Vagina (tissue), 2 donors: ENCODE measurements around the gene TAPBPL. TPM values are rescaled to one million over a fixed set of nuclear protein-coding genes. Genes with fewer than 3 reads are reported as not detected.
A peak's percentile ranks its signal among the peaks of the same experiment; 100 is the strongest.
"Not testable (repeated sequence)": the region's sequence is repeated elsewhere in the genome, so short reads cannot be mapped to it uniquely, and the experiment has no call there.

Experiments used
- DNase-seq, 2 donors: peaks; one replicate each; pipeline ENCODE4 v3.0.0-alpha.2; 2017; ENCODE audit errors: extremely low spot score in 2 of 2
- H3K27ac ChIP-seq: fragments of 200-600 bp; sonication (generic); one replicate; pipeline ENCODE4 v1.5.1; 2019
- H3K27me3 ChIP-seq: fragments of 200-600 bp; sonication (generic); one replicate; pipeline ENCODE4 v1.5.1; 2019
- H3K36me3 ChIP-seq, 2 donors: fragments of 200-600 bp; sonication (generic); one replicate each; pipeline ENCODE4 v1.5.1; 2017 to 2019
- H3K4me1 ChIP-seq: fragments of 200-600 bp; sonication (generic); one replicate; pipeline ENCODE4 v1.5.1; 2019
- H3K4me3 ChIP-seq, 2 donors: fragments of 200-600 bp; sonication (generic); 1 replicate in 1 of 2; 2 replicates in 1 of 2; pipeline ENCODE4 v1.5.1; 2016 to 2019
- H3K9me3 ChIP-seq: fragments of 200-600 bp; sonication (generic); one replicate; pipeline ENCODE4 v1.5.1; 2019
- CTCF ChIP-seq, 3 experiments: fragments of 450-650 bp in 2 of 3; fragments of 200-600 bp in 1 of 3; sonication (generic) in 1 of 3; IDR thresholded peaks; one replicate each; pipeline ENCODE4 v1.5.1; 2017 to 2019; ENCODE audit warnings: antibody characterized with exemption in 3 of 3, mild to moderate bottlenecking in 2 of 3, moderate library complexity in 2 of 3
- POLR2A ChIP-seq, 2 donors: fragments of 450-650 bp; IDR thresholded peaks; one replicate each; pipeline ENCODE4 v1.6.1; 2017; ENCODE audit warnings: antibody characterized with exemption in 2 of 2, mild to moderate bottlenecking in 2 of 2, moderate library complexity in 2 of 2
- POLR2AphosphoS5 ChIP-seq, 2 donors: sonication (generic); formaldehyde crosslinking; IDR thresholded peaks; one replicate each; pipeline ENCODE4 v1.9.0; 2017; ENCODE audit warnings: antibody characterized with exemption in 2 of 2, mild to moderate bottlenecking in 2 of 2, low read depth in 1 of 2; ENCODE audit not compliant: insufficient read depth in 1 of 2
- intact Hi-C: fragments of 100-400 bp; cut with DNase I; formaldehyde crosslinking; loops from one replicate; pipeline ENCODE4 v1.15.1; 2023
- total RNA-seq: library from RNA; depleted of rRNA; stranded (reverse); fragments of >200 nt; gene quantifications from one replicate; pipeline ENCODE4 v1.2.3, GENCODE V29; 2016

The TAPBPL gene
- total RNA-seq, 1 donor from 2014 or later, result 21.1 TPM

GRCh38 chr12:6463858-6464257 is 12.0 kb downstream of the TAPBPL start:
- H3K27ac ChIP-seq, result no peak overlapping the region
- intact Hi-C loops, result loop anchor here (5.0 kb wide), 2 partner anchors 37 to 132 kb away; no protein-coding TSS in a partner anchor
- no peaks in the 10 kb centered on the region for H3K27me3 ChIP-seq
- peaks cover 0 to 61% of the 10 kb centered on the region in 2 donors for H3K36me3 ChIP-seq
- DNase-seq, result no peak
- H3K4me3 ChIP-seq, result no peak overlapping the region
- TF ChIP-seq POLR2AphosphoS5 (IDR thresholded peaks at IDR 0.05; ENCODE audit: insufficient read depth in 1 of 2, low read depth in 1 of 2), result no peak
- TF ChIP-seq POLR2A (IDR thresholded peaks at IDR 0.05), result no peak
- no peak for TF ChIP-seq CTCF (IDR thresholded peaks at IDR 0.05)
- no peaks in the 10 kb centered on the region for H3K9me3 ChIP-seq
- peaks cover 33% of the 10 kb centered on the region for H3K4me1 ChIP-seq

GRCh38 chr12:6464531-6464930 is 12.7 kb downstream of the TAPBPL start:
- Histone ChIP-seq H3K4me1 (peaks cover 39% of the 10 kb centered on the region), H3K9me3 (no peaks in the 10 kb centered on the region), H3K36me3 (peaks cover 0 to 54% of the 10 kb centered on the region in 2 donors), H3K4me3 (no peak overlapping the region), H3K27me3 (no peaks in the 10 kb centered on the region), H3K27ac (no peak overlapping the region)
- DNase-seq, result no peak
- intact Hi-C loops, result loop anchor here (5.0 kb wide), 2 partner anchors 37 to 132 kb away; no protein-coding TSS in a partner anchor
- TF ChIP-seq POLR2AphosphoS5 (IDR thresholded peaks at IDR 0.05; ENCODE audit: insufficient read depth in 1 of 2, low read depth in 1 of 2), result no peak
- no peak for TF ChIP-seq CTCF (IDR thresholded peaks at IDR 0.05)

GRCh38 chr12:6465467-6466183 is 13.8 kb downstream of the TAPBPL start:
- H3K4me3 ChIP-seq, result no peak overlapping the region
- no peaks in the 10 kb centered on the region for H3K9me3 ChIP-seq
- H3K27me3 ChIP-seq, result no peaks in the 10 kb centered on the region
- H3K27ac ChIP-seq, result no peak overlapping the region
- TF ChIP-seq POLR2A (IDR thresholded peaks at IDR 0.05) (no peak), POLR2AphosphoS5 (IDR thresholded peaks at IDR 0.05; ENCODE audit: insufficient read depth in 1 of 2, low read depth in 1 of 2) (peak in 1 of 2 donors; percentile 61), CTCF (IDR thresholded peaks at IDR 0.05) (peak; percentile 46 to 86 (median 86))
- no peak for DNase-seq
- H3K36me3 ChIP-seq, result peaks cover 0 to 45% of the 10 kb centered on the region in 2 donors
- peaks cover 45% of the 10 kb centered on the region for H3K4me1 ChIP-seq
- intact Hi-C loops, result no loop called here

GRCh38 chr12:6466184-6466573 is 14.3 kb downstream of the TAPBPL start:
- Histone ChIP-seq H3K36me3 (peaks cover 0 to 43% of the 10 kb centered on the region in 2 donors), H3K27ac (no peak overlapping the region), H3K9me3 (no peaks in the 10 kb centered on the region), H3K4me1 (peaks cover 46% of the 10 kb centered on the region), H3K27me3 (no peaks in the 10 kb centered on the region), H3K4me3 (no peak overlapping the region)
- no peak for DNase-seq
- TF ChIP-seq POLR2A (IDR thresholded peaks at IDR 0.05), result no peak
- no peak for TF ChIP-seq POLR2AphosphoS5 (IDR thresholded peaks at IDR 0.05; ENCODE audit: insufficient read depth in 1 of 2, low read depth in 1 of 2)
- no peak for TF ChIP-seq CTCF (IDR thresholded peaks at IDR 0.05)
- intact Hi-C loops, result no loop called here

GRCh38 chr12:6466751-6467150 is 14.9 kb downstream of the TAPBPL start:
- Histone ChIP-seq H3K36me3 (peaks cover 0 to 37% of the 10 kb centered on the region in 2 donors), H3K4me1 (peaks cover 46% of the 10 kb centered on the region)
- H3K27me3 ChIP-seq, H3K9me3 ChIP-seq, H3K4me3 ChIP-seq, H3K27ac ChIP-seq, DNase-seq, intact Hi-C loops: not testable (repeated sequence)

GRCh38 chr12:6467571-6468282 is 15.9 kb downstream of the TAPBPL start:
- peaks cover 38% of the 10 kb centered on the region for H3K4me1 ChIP-seq
- intact Hi-C loops, result not testable (repeated sequence)

More at GRCh38 chr12:6467571-6468282, 15.9 kb downstream of the TAPBPL start:
- not testable (repeated sequence) for DNase-seq, H3K27ac ChIP-seq, H3K4me3 ChIP-seq, H3K9me3 ChIP-seq, H3K27me3 ChIP-seq
- peaks cover 0 to 27% of the 10 kb centered on the region in 2 donors for H3K36me3 ChIP-seq
